NCI-H2029 treated with DMSO at 0.1 percent for 48 hours (cell line): ENCODE measurements around the gene CENPN.
A peak's percentile ranks its signal among the peaks of the same experiment; 100 is the strongest.

ENCODE experiments used
- DNase-seq: peaks from one replicate; lab custom pipeline; 2025; lab: John Stamatoyannopoulos, UW

Gene CENPN

GRCh38 chr16:80991792-80992430 is 15.1 kb upstream of the CENPN start:
- no peak for DNase-seq

GRCh38 chr16:80992676-80993293 is 14.2 kb upstream of the CENPN start:
- DNase-seq, result no peak

- DNase-seq, result no peak
These were observed 13.7 kb upstream of the CENPN start for GRCh38 chr16:80993307-80993706.

GRCh38 chr16:80993834-80994233 is 13.2 kb upstream of the CENPN start:
- DNase-seq, result no peak

- no peak for DNase-seq
These were observed 12.6 kb upstream of the CENPN start for GRCh38 chr16:80994451-80994850.

- DNase-seq, result no peak
These were observed 10.3 kb upstream of the CENPN start for GRCh38 chr16:80996688-80997138.

- no peak for DNase-seq
These were observed 9.7 kb upstream of the CENPN start for GRCh38 chr16:80997139-80997798.

GRCh38 chr16:80997964-80998620 is 8.9 kb upstream of the CENPN start:
- DNase-seq, result no peak

GRCh38 chr16:81000873-81001272 is 6.1 kb upstream of the CENPN start:
- no peak for DNase-seq

GRCh38 chr16:81001330-81001729 is 5.7 kb upstream of the CENPN start:
- DNase-seq, result no peak

GRCh38 chr16:81003064-81003463 is 4.0 kb upstream of the CENPN start:
- DNase-seq, result no peak

GRCh38 chr16:81003610-81004460 is 3.2 kb upstream of the CENPN start:
- no peak for DNase-seq

- DNase-seq, result peak; percentile 15
These were observed 2.2 kb upstream of the CENPN start for GRCh38 chr16:81004646-81005353.

GRCh38 chr16:81005610-81006161 is 1.3 kb upstream of the CENPN start:
- DNase-seq, result no peak

GRCh38 chr16:81006211-81006812 is 702 bp upstream of the CENPN start:
- DNase-seq, result no peak

GRCh38 chr16:81008505-81008789 is 1.4 kb downstream of the CENPN start:
- no peak for DNase-seq

GRCh38 chr16:81012974-81013373 is 6.0 kb downstream of the CENPN start:
- DNase-seq, result no peak

GRCh38 chr16:81014672-81015071 is 7.7 kb downstream of the CENPN start:
- no peak for DNase-seq

GRCh38 chr16:81018496-81018895 is 11.5 kb downstream of the CENPN start:
- no peak for DNase-seq

- DNase-seq, result no peak
These were observed 19.4 kb downstream of the CENPN start for GRCh38 chr16:81026429-81026828.
